NCI-H2029 (cell line): ENCODE results near the gene SH3RF1.

Experiments used
- DNase-seq: peaks from one replicate; lab custom pipeline; 2025; lab: John Stamatoyannopoulos, UW

The SH3RF1 gene

GRCh38 chr4:169251291-169252235 is 19.2 kb downstream of the SH3RF1 start:
- no peak for DNase-seq

GRCh38 chr4:169250796-169251195 is 20.0 kb downstream of the SH3RF1 start:
- DNase-seq: no peak

- DNase-seq: no peak
Measured at GRCh38 chr4:169249999-169250398, 20.8 kb downstream of the SH3RF1 start.

- DNase-seq: no peak
Measured at GRCh38 chr4:169249214-169249973, 21.4 kb downstream of the SH3RF1 start.

GRCh38 chr4:169248645-169249044 is 22.1 kb downstream of the SH3RF1 start:
- DNase-seq: no peak

GRCh38 chr4:169246957-169247396 is 23.8 kb downstream of the SH3RF1 start:
- no peak for DNase-seq

- DNase-seq: no peak
Measured at GRCh38 chr4:169246279-169246678, 24.5 kb downstream of the SH3RF1 start.

GRCh38 chr4:169245061-169245460 is 25.7 kb downstream of the SH3RF1 start:
- DNase-seq: no peak

- no peak for DNase-seq
Measured at GRCh38 chr4:169243825-169244609, 26.7 kb downstream of the SH3RF1 start.

GRCh38 chr4:169241464-169241863 is 29.3 kb downstream of the SH3RF1 start:
- DNase-seq: no peak

- no peak for DNase-seq
Measured at GRCh38 chr4:169239221-169239905, 31.4 kb downstream of the SH3RF1 start.

- no peak for DNase-seq
Measured at GRCh38 chr4:169238445-169238844, 32.3 kb downstream of the SH3RF1 start.

GRCh38 chr4:169236873-169237626 is 33.7 kb downstream of the SH3RF1 start:
- no peak for DNase-seq

- no peak for DNase-seq
Measured at GRCh38 chr4:169236078-169236477, 34.7 kb downstream of the SH3RF1 start.

GRCh38 chr4:169234137-169234855 is 36.5 kb downstream of the SH3RF1 start:
- DNase-seq: no peak

- no peak for DNase-seq
Measured at GRCh38 chr4:169233691-169234090, 37.1 kb downstream of the SH3RF1 start.

- no peak for DNase-seq
Measured at GRCh38 chr4:169231647-169232262, 39.0 kb downstream of the SH3RF1 start.

GRCh38 chr4:169229571-169230028 is 41.2 kb downstream of the SH3RF1 start:
- DNase-seq: peak; percentile 71

- no peak for DNase-seq
Measured at GRCh38 chr4:169228076-169228475, 42.7 kb downstream of the SH3RF1 start.

- no peak for DNase-seq
Measured at GRCh38 chr4:169226565-169226964, 44.2 kb downstream of the SH3RF1 start.
